ENCODE data around the gene CD300LB. TPM values are rescaled to one million over a fixed set of nuclear protein-coding genes. Genes with fewer than 3 reads are reported as not detected.

CD300LB gene
- total RNA-seq, 3 donors from 2014 or later, result 0.27 to 0.28 TPM; not detected in 1

DNA sequence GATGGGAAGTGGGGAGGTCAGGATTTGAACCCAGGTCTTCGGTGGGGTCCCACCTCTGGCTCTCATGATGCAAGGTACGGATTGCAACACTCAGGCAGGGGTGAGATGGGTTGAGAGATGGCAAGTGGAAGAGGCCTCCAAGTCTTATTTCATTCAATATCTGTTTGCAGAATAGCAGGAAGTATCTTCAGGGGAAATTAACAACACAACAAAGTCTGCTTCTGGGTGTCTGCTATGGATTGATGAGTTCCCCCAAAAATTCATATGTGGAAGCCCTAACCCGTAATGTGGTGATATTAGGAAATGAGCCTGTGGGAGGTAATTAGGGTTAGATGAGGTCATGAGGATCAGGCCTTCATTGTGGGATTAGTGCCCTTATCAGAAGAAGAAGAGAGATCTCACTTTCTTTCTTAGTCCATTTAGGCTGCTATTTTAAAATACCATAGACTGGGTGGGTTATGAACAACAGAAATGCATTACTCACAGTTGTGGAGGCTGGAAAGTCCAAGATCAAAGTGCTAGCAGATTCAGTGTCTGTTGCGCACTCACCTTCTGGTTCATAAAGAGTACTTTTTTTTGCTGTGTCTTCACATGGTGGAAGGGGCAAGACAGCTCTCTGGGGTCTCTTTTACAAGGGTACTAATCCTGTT lies 40.5 kb upstream of the CD300LB start:
- Histone ChIP-seq H3K9me3 (no peaks in the 10 kb centered on the region), H3K4me3 (no peak overlapping the region), H3K4me1 (ENCODE audit: low read depth) (no peaks in the 10 kb centered on the region), H3K36me3 (ENCODE audit: low read depth) (no peaks in the 10 kb centered on the region)
- intact Hi-C loops (cut with DNase I, micrococcal nuclease), result no loop called here
- ATAC-seq (no peak), DNase-seq (no peak)
- TF ChIP-seq, protein P1, sequence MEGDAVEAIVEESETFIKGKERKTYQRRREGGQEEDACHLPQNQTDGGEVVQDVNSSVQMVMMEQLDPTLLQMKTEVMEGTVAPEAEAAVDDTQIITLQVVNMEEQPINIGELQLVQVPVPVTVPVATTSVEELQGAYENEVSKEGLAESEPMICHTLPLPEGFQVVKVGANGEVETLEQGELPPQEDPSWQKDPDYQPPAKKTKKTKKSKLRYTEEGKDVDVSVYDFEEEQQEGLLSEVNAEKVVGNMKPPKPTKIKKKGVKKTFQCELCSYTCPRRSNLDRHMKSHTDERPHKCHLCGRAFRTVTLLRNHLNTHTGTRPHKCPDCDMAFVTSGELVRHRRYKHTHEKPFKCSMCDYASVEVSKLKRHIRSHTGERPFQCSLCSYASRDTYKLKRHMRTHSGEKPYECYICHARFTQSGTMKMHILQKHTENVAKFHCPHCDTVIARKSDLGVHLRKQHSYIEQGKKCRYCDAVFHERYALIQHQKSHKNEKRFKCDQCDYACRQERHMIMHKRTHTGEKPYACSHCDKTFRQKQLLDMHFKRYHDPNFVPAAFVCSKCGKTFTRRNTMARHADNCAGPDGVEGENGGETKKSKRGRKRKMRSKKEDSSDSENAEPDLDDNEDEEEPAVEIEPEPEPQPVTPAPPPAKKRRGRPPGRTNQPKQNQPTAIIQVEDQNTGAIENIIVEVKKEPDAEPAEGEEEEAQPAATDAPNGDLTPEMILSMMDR (IDR thresholded peaks at IDR 0.05), result no peak

DNA sequence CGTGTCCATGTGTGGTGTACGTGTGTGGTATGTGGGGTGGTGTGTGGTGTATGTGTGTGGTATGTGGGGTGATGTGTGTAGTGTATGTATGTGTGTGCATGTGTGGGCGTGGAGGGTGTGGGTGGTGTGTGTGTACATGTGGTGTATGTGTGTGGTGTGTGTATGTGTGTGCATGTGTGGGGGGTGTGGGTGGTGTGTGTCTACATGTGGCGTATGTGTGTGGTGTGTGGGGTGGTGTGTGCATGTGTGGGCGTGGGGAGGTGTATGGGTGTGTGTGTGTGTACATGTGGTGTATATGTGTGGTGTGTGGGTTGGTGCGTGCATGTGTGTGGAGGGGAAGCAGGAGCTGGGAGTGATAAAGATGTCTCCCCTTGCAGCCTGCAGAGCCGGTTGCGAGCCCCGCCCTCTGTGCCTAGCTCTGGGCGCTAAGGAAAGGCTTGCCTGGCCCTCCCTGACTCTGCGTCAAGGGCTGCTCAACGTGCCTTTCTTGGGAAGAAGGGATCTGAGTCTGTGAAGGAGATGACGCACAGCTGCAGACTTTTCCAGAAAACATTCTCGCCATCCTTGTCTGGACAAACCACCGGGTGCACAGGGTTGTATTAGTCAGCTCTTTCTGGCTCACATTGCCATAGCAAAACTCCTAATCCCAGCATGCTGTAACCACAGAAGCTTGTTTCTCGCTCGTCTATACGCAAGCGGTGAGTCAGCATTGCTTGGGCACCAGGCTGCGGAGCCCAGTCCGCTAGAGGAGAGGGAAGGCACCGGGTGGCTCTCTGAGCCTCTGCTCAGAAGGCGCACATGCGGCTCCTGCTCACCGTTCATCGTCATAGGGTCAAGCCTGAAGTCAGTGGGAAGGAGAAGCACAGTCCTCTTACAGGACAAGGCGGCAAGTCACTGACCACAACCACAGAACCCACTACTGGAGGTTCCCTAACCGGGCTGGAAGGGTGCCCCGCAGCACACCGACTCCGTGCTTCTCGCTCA lies 38.0 kb upstream of the CD300LB start:
- ATAC-seq (peak; percentile 55), DNase-seq (peak in 2 of 3 donors; percentile 44 to 75)
- intact Hi-C loops (cut with DNase I, micrococcal nuclease), result no loop called here
- Histone ChIP-seq H3K9me3 (no peaks in the 10 kb centered on the region), H3K4me3 (no peak overlapping the region), H3K4me1 (ENCODE audit: low read depth) (no peaks in the 10 kb centered on the region), H3K36me3 (ENCODE audit: low read depth) (no peaks in the 10 kb centered on the region)
- TF ChIP-seq, protein P1 (IDR thresholded peaks at IDR 0.05), result no peak

DNA sequence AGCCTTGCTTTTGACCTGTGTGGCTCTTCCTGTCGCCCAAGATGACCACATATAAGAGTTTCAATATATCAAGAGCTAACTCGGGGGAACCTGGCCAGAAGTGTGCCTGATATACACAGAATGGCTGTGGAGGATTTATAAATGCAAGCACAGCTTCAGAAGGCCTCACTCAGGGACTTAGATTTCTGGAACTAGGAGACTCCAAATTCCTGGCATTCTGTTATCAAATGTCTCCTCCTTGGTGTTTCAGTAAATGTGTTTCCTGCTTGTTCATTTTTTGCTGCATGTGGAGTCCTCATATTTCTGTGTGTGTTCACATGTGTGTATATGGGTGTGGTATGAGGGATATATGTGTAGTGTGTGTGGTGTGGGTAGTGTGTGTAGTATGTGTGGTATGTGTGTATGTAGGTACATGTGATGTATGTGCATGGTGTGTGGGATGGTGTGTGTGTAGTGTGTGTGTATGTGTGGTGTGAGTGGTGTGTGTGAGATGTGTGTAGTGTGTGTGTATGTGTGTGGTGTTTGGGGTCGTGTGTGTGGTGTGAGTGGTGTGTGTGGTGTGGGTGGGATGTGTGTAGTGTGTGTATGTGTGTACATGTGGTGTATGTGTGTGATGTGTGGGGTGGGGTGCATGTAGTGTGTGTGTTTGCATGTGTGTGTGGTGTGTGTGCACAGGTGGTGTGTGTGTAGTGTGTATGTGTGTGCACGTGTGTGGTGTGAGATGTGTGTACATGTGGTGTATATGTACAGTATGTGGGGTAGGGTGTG lies 37.0 kb upstream of the CD300LB start:
- ATAC-seq (no peak), DNase-seq (no peak)
- TF ChIP-seq, protein P1 (IDR thresholded peaks at IDR 0.05), result no peak
- Histone ChIP-seq H3K4me3 (no peak overlapping the region), H3K4me1 (ENCODE audit: low read depth) (no peaks in the 10 kb centered on the region), H3K9me3 (no peaks in the 10 kb centered on the region), H3K36me3 (ENCODE audit: low read depth) (no peaks in the 10 kb centered on the region)
- intact Hi-C loops (cut with DNase I, micrococcal nuclease), result no loop called here

DNA sequence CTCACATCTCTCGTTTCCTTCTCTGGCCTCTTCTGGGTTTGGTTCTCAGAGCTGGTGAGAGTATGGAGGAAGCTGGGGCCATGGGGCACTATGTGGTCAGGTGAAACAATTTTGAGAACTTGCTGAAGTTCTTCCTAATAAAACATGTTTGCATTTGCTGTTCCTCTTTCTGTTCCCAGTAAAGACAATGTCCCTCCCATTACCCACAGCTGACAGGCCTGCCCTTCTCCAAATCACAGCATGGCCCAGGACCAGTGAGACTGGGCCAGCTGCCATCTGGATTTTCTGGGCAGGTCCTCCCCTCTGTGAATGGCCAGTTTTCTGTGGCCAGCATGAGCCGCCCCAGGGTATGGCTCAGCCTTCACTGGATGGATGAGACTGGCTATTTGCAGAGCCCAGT lies 36.1 kb upstream of the CD300LB start, which contains the start of gene CD300H:
Gene CD300H, minus strand, starts transcription at position 113 of the 400 bp plus-strand sequence.
- H3K36me3 ChIP-seq (ENCODE audit: low read depth), result no peaks in the 10 kb centered on the region
- H3K4me1 ChIP-seq (ENCODE audit: low read depth), result no peaks in the 10 kb centered on the region
- H3K4me3 ChIP-seq, result no peak within 1 kb of the TSS
- TF ChIP-seq, protein P1 (IDR thresholded peaks at IDR 0.05), result no peak
- peak in 1 of 3 donors; percentile 9 for DNase-seq
- H3K9me3 ChIP-seq, result no peaks in the 10 kb centered on the region
- intact Hi-C loops (cut with DNase I, micrococcal nuclease), result no loop called here
- no peak for ATAC-seq

DNA sequence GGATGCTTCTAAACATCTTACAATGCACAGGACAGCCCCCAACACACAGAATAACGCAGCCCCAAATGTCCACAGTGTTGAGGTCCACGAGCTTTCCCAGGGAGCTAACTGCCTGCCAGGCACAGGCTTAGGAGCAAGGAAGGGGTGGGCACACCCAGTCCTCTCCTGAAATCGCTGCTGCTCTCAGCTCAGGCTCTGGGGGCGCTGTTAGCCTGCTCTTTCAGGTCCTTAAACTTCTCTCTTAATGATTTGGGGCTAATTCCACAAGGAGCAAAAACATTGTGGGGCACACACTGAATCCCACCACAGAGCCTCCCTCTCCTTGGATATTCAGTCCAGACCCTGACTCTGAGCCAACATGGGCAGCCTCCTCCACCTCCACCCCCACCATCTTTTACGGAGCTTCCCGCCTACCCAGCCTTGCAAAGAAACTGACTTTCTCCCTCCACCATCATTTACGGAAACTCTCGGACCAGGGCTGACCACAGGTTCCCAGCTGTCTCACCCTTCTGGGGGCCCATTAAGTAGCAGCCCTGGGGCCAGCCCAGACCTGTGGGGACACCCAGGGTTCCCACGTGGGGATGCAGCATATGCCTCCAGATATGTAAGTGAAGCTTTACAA lies 35.0 kb upstream of the CD300LB start:
- DNase-seq (peak in 2 of 3 donors; percentile 52 to 64), ATAC-seq (peak; percentile 63)
- TF ChIP-seq, protein P1 (IDR thresholded peaks at IDR 0.05), result no peak
- Histone ChIP-seq H3K36me3 (ENCODE audit: low read depth) (no peaks in the 10 kb centered on the region), H3K4me3 (no peak overlapping the region), H3K9me3 (no peaks in the 10 kb centered on the region), H3K4me1 (ENCODE audit: low read depth) (no peaks in the 10 kb centered on the region)
- intact Hi-C loops (cut with DNase I, micrococcal nuclease), result no loop called here
